Progenitor cell of endocrine pancreas (in vitro differentiated cells): Measurements from ENCODE around the gene ERO1A. TPM values are rescaled to one million over a fixed set of nuclear protein-coding genes. Genes with fewer than 3 reads are reported as not detected.

Experiments
- DNase-seq: peaks from one replicate; pipeline ENCODE4 v3.0.0; 2021; ENCODE audit warnings: low spot score; ENCODE audit not compliant: unreplicated experiment
- H3K27ac Mint-ChIP-seq: 2 replicates; pipeline ENCODE4 v1.8.0; 2021; ENCODE audit warnings: mild to moderate bottlenecking, moderate library complexity, mixed read lengths
- H3K27me3 Mint-ChIP-seq: 2 replicates; pipeline ENCODE4 v1.8.0; 2021; ENCODE audit warnings: mixed read lengths
- H3K36me3 Mint-ChIP-seq: 2 replicates; pipeline ENCODE4 v1.8.0; 2022; ENCODE audit warnings: mixed read lengths; ENCODE audit not compliant: insufficient read depth
- H3K4me1 Mint-ChIP-seq: 2 replicates; pipeline ENCODE4 v1.8.0; 2021; ENCODE audit warnings: low read depth, mixed read lengths
- H3K4me3 Mint-ChIP-seq: 2 replicates; pipeline ENCODE4 v1.8.0; 2021; ENCODE audit warnings: low read depth, mild to moderate bottlenecking, moderate library complexity, mixed read lengths
- H3K9me3 Mint-ChIP-seq: 2 replicates; pipeline ENCODE4 v1.8.0; 2021; ENCODE audit warnings: low read depth, mixed read lengths
- CTCF ChIP-seq: fragments of 200-600 bp; sonication (generic); IDR thresholded peaks from one replicate; pipeline ENCODE4 v1.5.0; 2021; ENCODE audit warnings: antibody characterized with exemption, mild to moderate bottlenecking; ENCODE audit not compliant: unreplicated experiment
- total RNA-seq: library from RNA; stranded (reverse); gene quantifications from 2 replicates; pipeline ENCODE4 v1.2.1, GENCODE V29; 2021

ERO1A gene
- total RNA-seq, 1 donor from 2014 or later: 51.0 TPM

- no peak overlapping the region for H3K27ac Mint-ChIP-seq
- H3K4me1 Mint-ChIP-seq: peaks cover 1% of the 10 kb centered on the region
- DNase-seq: no peak
- no peaks in the 10 kb centered on the region for H3K27me3 Mint-ChIP-seq
- H3K9me3 Mint-ChIP-seq: no peaks in the 10 kb centered on the region
- no peak for TF ChIP-seq CTCF
- H3K36me3 Mint-ChIP-seq: peaks cover 30% of the 10 kb centered on the region
- H3K4me3 Mint-ChIP-seq: no peak overlapping the region
Observed at GRCh38 chr14:52724360-52724644, 28.9 kb upstream of the ERO1A start.

- H3K36me3 Mint-ChIP-seq: peaks cover 33% of the 10 kb centered on the region
- no peaks in the 10 kb centered on the region for H3K27me3 Mint-ChIP-seq
- peaks cover 1% of the 10 kb centered on the region for H3K4me1 Mint-ChIP-seq
- DNase-seq: no peak
- no peak overlapping the region for H3K4me3 Mint-ChIP-seq
- no peak for TF ChIP-seq CTCF
- H3K27ac Mint-ChIP-seq: peak overlapping the region; percentile 7
- H3K9me3 Mint-ChIP-seq: no peaks in the 10 kb centered on the region
Observed at GRCh38 chr14:52723514-52724359, 28.4 kb upstream of the ERO1A start.

DNA sequence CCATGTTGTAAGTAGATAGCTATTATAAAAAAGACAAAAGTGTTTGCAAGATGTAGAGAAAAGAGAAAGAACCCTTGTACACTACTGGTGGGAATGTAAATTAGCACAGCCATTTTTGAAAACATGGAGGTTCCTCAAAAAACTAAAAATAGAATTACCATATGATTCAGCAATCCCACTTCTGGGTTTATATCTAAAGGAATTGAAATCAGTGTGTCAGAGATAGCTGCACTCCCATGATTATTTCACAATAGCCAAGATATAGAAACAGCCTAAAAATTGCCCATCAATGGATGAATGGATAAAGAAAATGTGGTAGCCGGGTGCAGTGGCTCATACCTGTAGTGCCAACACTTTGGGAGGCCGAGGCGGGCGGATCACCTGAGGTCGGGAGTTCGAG, 20.8 kb upstream of the ERO1A start:
- no peaks in the 10 kb centered on the region for H3K9me3 Mint-ChIP-seq
- H3K36me3 Mint-ChIP-seq: peaks cover 31% of the 10 kb centered on the region
- no peak for TF ChIP-seq CTCF
- H3K27me3 Mint-ChIP-seq: no peaks in the 10 kb centered on the region
- DNase-seq: no peak
- H3K27ac Mint-ChIP-seq: no peak overlapping the region
- H3K4me1 Mint-ChIP-seq: no peaks in the 10 kb centered on the region
- H3K4me3 Mint-ChIP-seq: no peak overlapping the region

DNA sequence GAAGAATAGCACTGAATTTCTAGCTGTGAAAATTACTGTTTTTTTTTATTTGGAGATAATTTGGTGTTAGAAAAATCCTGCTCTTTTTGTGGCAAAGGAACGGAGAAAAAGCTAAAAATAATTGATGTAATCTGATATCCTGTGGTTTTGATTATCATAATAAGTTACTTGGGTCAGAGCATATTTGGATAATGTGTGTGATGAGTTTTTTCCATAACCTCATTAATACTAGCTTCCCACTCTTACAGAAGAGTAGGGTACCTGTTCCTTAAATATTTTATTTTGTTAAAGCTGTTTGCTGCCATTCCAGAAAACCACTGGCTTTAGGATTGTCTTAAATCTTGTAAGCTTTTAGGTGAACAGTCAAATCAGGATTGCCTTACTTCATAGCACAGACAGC, 16.3 kb upstream of the ERO1A start:
- Mint-ChIP-seq H3K9me3 (no peaks in the 10 kb centered on the region), H3K4me3 (no peak overlapping the region), H3K27ac (no peak overlapping the region), H3K27me3 (no peaks in the 10 kb centered on the region), H3K36me3 (peaks cover 35% of the 10 kb centered on the region), H3K4me1 (peaks cover 14% of the 10 kb centered on the region)
- no peak for DNase-seq
- no peak for TF ChIP-seq CTCF

GRCh38 chr14:52706724-52707706, 11.7 kb upstream of the ERO1A start, which contains the start of gene PSMC6:
PSMC6 (plus strand) TSS chr14:52707200; CDS start chr14:52707220, 20 bp downstream.
- no peak for TF ChIP-seq CTCF
- H3K36me3 Mint-ChIP-seq: peaks cover 17% of the 10 kb centered on the region
- H3K4me3 Mint-ChIP-seq: peak within 1 kb of the TSS; percentile 100
- H3K27me3 Mint-ChIP-seq: no peaks in the 10 kb centered on the region
- DNase-seq: peak; percentile 88
- peaks cover 4% of the 10 kb centered on the region for H3K9me3 Mint-ChIP-seq
- H3K4me1 Mint-ChIP-seq: peaks cover 18% of the 10 kb centered on the region
- peak within 1 kb of the TSS; percentile 99 for H3K27ac Mint-ChIP-seq
